HepG2 (cell line): ENCODE results near the gene POC1B. TPM values are rescaled to one million over a fixed set of nuclear protein-coding genes. Genes with fewer than 3 reads are reported as not detected.

Experiments
- ATAC-seq: fragments of 200-7000 bp; cut with Tn5 transposase; 3 replicates; pipeline ENCODE4 v1.9.1; 2020; ENCODE audit warnings: mild to moderate bottlenecking, moderate library complexity
- BruUV-seq: library from RNA; stranded (reverse); fragments of 400-500 nt; replicated peaks from 2 replicates; lab custom pipeline; 2021; lab: Mats Ljungman, UMichigan
- CTCF ChIA-PET: fragments of 300-600 bp; formaldehyde crosslinking; extraction: SDS; loops from one replicate; lab custom pipeline; 2021; ENCODE audit warnings: low total read pairs, inconsistent platforms, low intra/inter-chr PET ratio; lab: Yijun Ruan, JAX
- POLR2A ChIA-PET: fragments of 350-600 bp; sonication (Branson Sonifier 250); formaldehyde crosslinking; loops from one replicate; lab custom pipeline; 2020; ENCODE audit warnings: antibody characterized with exemption, inconsistent platforms; lab: Yijun Ruan, JAX
- DNase-seq: peaks from one replicate; pipeline ENCODE4 v3.0.0-alpha.2; 2015; ENCODE audit warnings: low spot score
- FAIRE-seq: peaks from 3 replicates; lab custom pipeline; 2011; peaks lifted over from hg19 to GRCh38; lab: Jason Lieb, UNC
- H2AFZ ChIP-seq: one replicate; pipeline ENCODE4 v1.6.1; 2011; ENCODE audit warnings: low read length, inconsistent platforms
- H3K27ac ChIP-seq: fragments of 300-600 bp; 3 replicates; pipeline ENCODE4 v1.8.0; 2011; ENCODE audit warnings: mixed run types, mild to moderate bottlenecking, mixed read lengths, low read length, inconsistent platforms; ENCODE audit not compliant: insufficient read depth; ENCODE audit errors: extremely low read length
- H3K27me3 ChIP-seq, 2 experiments: fragments of 200-600 bp in 1 of 2; 2 replicates in 1 of 2; 3 replicates in 1 of 2; pipeline versions ENCODE4 v1.6.0 to v1.8.0; 2011; ENCODE audit warnings: low read length in 2 of 2, mild to moderate bottlenecking in 2 of 2, moderate library complexity in 2 of 2, inconsistent platforms in 1 of 2; ENCODE audit not compliant: insufficient read depth in 2 of 2, control insufficient read depth in 1 of 2
- H3K36me3 ChIP-seq, 2 experiments: fragments of 200-600 bp in 1 of 2; replicated peaks in 1 of 2; 2 replicates in 1 of 2; 3 replicates in 1 of 2; pipeline versions ENCODE4 v1.5.1 to v1.8.0; 2011; ENCODE audit warnings: low read length in 2 of 2, inconsistent platforms in 1 of 2; ENCODE audit not compliant: insufficient read depth in 2 of 2, control insufficient read depth in 1 of 2
- H3K4me1 ChIP-seq: 2 replicates; pipeline ENCODE4 v1.5.1; 2012; ENCODE audit warnings: low read length, inconsistent platforms; ENCODE audit not compliant: insufficient read depth
- H3K4me2 ChIP-seq: 2 replicates; pipeline ENCODE4 v1.6.0; 2011; ENCODE audit warnings: low read depth, low read length, inconsistent platforms
- H3K4me3 ChIP-seq, 3 experiments: fragments of 200-600 bp in 1 of 3; sonication (generic), shearing (Covaris generic) in 1 of 3; replicated peaks in 1 of 3; 2 replicates each; pipeline ENCODE4 v1.5.1; 2011 to 2016; ENCODE audit warnings: low read length in 3 of 3, inconsistent platforms in 2 of 3, low read depth in 2 of 3, mild to moderate bottlenecking in 2 of 3, control low read depth in 1 of 3, mixed read lengths in 1 of 3; ENCODE audit not compliant: insufficient read depth in 1 of 3
- H3K79me2 ChIP-seq: one replicate; pipeline ENCODE4 v1.6.1; 2011; ENCODE audit warnings: low read length, inconsistent platforms; ENCODE audit not compliant: insufficient read depth
- H3K9ac ChIP-seq: 2 replicates; pipeline ENCODE4 v1.6.0; 2011; ENCODE audit warnings: mild to moderate bottlenecking, low read depth, low read length, inconsistent platforms; ENCODE audit not compliant: insufficient read depth
- H3K9me3 ChIP-seq: 2 replicates; pipeline ENCODE4 v1.5.1; 2012; ENCODE audit warnings: mild to moderate bottlenecking, low read length
- H4K20me1 ChIP-seq: 2 replicates; pipeline ENCODE4 v1.6.0; 2011; ENCODE audit warnings: inconsistent platforms, mild to moderate bottlenecking, low read length, moderate library complexity; ENCODE audit not compliant: insufficient read depth
- ATF7 ChIP-seq, 2 experiments: fragments of 450-650 bp in 1 of 2; sonication (generic) in 1 of 2; formaldehyde crosslinking in 1 of 2; IDR thresholded peaks; 2 replicates each; pipeline versions ENCODE4 v1.4.0 to v1.6.1; 2016 to 2020; ENCODE audit warnings: antibody characterized with exemption in 1 of 2, mild to moderate bottlenecking in 1 of 2, missing genetic modification reagents in 1 of 2
- NAIF1 ChIP-seq: sonication (generic); formaldehyde crosslinking; IDR thresholded peaks from 2 replicates; pipeline ENCODE4 v1.5.0; 2020; ENCODE audit warnings: mild to moderate bottlenecking, missing genetic modification reagents, borderline replicate concordance
- SRSF1 ChIP-seq: fragments of 200-400 bp; formaldehyde crosslinking; optimal IDR thresholded peaks from 2 replicates; pipeline ENCODE3; 2017; ENCODE audit warnings: mild to moderate bottlenecking, low read depth, low read length, moderate library complexity
- TFAP4 ChIP-seq: sonication (generic); IDR thresholded peaks from 2 replicates; pipeline ENCODE4 v1.6.1; 2016; ENCODE audit warnings: low read depth, borderline replicate concordance
- THYN1 ChIP-seq: sonication (generic); formaldehyde crosslinking; IDR thresholded peaks from 2 replicates; pipeline ENCODE4 v1.8.1; 2023; ENCODE audit warnings: low read depth, mild to moderate bottlenecking, moderate library complexity, missing genetic modification reagents, borderline replicate concordance
- ZNF331 ChIP-seq: sonication (generic); formaldehyde crosslinking; IDR thresholded peaks from 2 replicates; pipeline ENCODE4 v1.4.0; 2020; ENCODE audit warnings: missing genetic modification reagents
- ZNF710 ChIP-seq: sonication (generic); formaldehyde crosslinking; IDR thresholded peaks from 2 replicates; pipeline ENCODE4 v1.5.0; 2020; ENCODE audit warnings: mild to moderate bottlenecking, missing genetic modification reagents, borderline replicate concordance
- WGBS: methylation state at CpG from one replicate; pipeline ENCODE4 v1.1.6; 2017; ENCODE audit warnings: low lambda C conversion rate; 5-methylcytosine and 5-hydroxymethylcytosine counted together
- in situ Hi-C: cut with HindIII; loops from 2 replicates; pipeline ENCODE4 v1.10.0; 2017; ENCODE audit warnings: low pct_unique_long_range_greater_than_20kb; ENCODE audit not compliant: extremely low pct_ligation_motif_present
- intact Hi-C: fragments of 100-400 bp; cut with micrococcal nuclease; formaldehyde crosslinking; loops from one replicate; pipeline ENCODE4 v1.10.0; 2022; ENCODE audit not compliant: unreplicated experiment
- polyA plus RNA-seq, 8 experiments: library from polyadenylated mRNA; depleted of rRNA in 3 of 8; stranded (reverse) in 7 of 8; unstranded in 1 of 8; fragments of >200 nt; fragmentation: Illumina TruSeq in 4 of 8; extraction: Trizol in 4 of 8; gene quantifications; 2 replicates each; pipeline versions ENCODE4 v1.2.1 to v1.2.3, GENCODE V29; 2011 to 2016; ENCODE audit warnings: low read depth in 4 of 8, missing spikeins in 1 of 8, mixed read lengths in 1 of 8; ENCODE audit not compliant: insufficient read depth in 1 of 8
- total RNA-seq, 5 experiments: library from RNA; depleted of rRNA; stranded (reverse); fragments of >200 nt; fragmentation: Illumina TruSeq; extraction: Trizol; gene quantifications; 2 replicates each; pipeline ENCODE4 v1.2.3, GENCODE V29; 2016; ENCODE audit warnings: low read depth in 1 of 5

POC1B gene
- total and polyA plus RNA-seq, 2 of the 13 experiments (the other 11 are each of a cell fraction or from before 2014, with no cell fraction given): 9.3 to 11.0 TPM

GRCh38 chr12:89540586-89540985 lies 14.7 kb upstream of the POC1B start (continued):
- TF ChIP-seq THYN1 (CRISPR knock-in tag) (no peak), SRSF1 (no peak), ZNF710 (CRISPR knock-in tag) (no peak), NAIF1 (no peak), ZNF331 (CRISPR knock-in tag) (no peak)

GRCh38 chr12:89539426-89540223 lies 13.8 kb upstream of the POC1B start:
- FAIRE-seq: no peak
- no TSS peak for BruUV-seq
- WGBS: 69% methylated on average over 5 of the region's 5 CpGs

More at GRCh38 chr12:89539426-89540223, 13.8 kb upstream of the POC1B start:
- in situ Hi-C loops (loop anchor here (5.0 to 25.0 kb wide), 3 partner anchors 165 to 563 kb away; partner anchors contain the start of gene ATP2B1), intact Hi-C loops (loop anchor here (5.0 kb wide), 4 partner anchors 93 to 1403 kb away; partner anchors contain the start of gene ATP2B1)
- Histone ChIP-seq H4K20me1 (no peaks in the 10 kb centered on the region; the same call in 1 of the 2 replicates), H3K9me3 (no peaks in the 10 kb centered on the region), H3K9ac (no peak overlapping the region), H3K4me2 (no peak overlapping the region), H3K79me2 (no peaks in the 10 kb centered on the region), H2AFZ (no peak overlapping the region), H3K4me3 (no peak overlapping the region), H3K27me3 (no peaks in the 10 kb centered on the region), H3K27ac (no peak overlapping the region), H3K36me3 (no peaks in the 10 kb centered on the region), H3K4me1 (peaks cover 26% of the 10 kb centered on the region)
- ChIA-PET CTCF (no interaction called here), POLR2A (no interaction called here)
- no peak for DNase-seq
- ATAC-seq: no peak
- TF ChIP-seq TFAP4 (no peak), ATF7 (IDR thresholded peaks at IDR 0.05) (peak; percentile 34; the same call in 1 of the 2 replicates), ATF7 (CRISPR knock-in tag; IDR thresholded peaks at IDR 0.05) (no peak)
